Activated CD4-positive, alpha-beta T cell treated with anti-CD3 and anti-CD28 coated beads, Interleukin-2, amount 50 U/mL, for 1 hour (primary cell): ENCODE measurements around the gene TAT.
"Not testable (repeated sequence)": the region's sequence is repeated elsewhere in the genome, so short reads cannot be mapped to it uniquely, and the experiment has no call there.

Experiments
- DNase-seq: peaks from one replicate; pipeline ENCODE4 v3.0.0-alpha.2; 2020

The TAT gene

DNA sequence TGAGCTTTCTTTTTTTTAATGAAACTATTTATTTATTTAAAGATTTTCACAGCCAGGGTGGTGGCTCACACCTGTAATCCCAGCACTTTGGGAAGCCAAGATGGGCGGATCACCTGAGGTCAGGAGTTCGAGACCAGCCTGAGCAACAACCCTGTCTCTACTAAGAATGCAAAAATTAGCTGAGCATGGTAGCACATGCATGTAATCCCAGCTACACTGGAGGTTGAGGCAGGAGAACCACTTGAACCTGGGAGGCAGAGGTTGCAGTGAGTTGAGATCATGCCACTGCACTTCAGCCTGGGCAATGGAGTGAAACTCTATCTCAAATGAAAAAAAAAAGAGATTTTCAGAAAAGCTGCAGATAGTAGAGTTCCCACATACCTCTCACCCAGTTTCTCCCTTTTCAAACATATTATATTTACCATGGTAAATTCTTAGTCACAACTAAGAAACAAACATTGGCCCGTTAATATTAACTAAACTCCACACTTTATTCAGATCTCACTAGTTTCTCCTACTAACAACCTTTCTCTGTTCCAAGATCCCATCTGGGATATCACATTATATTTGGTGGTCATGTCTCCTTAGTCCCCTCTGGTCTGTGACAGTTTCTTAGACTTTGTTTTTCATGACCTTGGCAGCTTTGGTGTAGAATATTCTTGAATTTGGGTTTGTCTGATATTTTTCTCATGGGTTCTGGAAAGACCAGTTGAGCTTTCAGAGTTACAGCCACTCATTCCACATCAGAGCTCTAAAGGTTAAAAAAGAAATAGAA is 7.8 kb upstream of the TAT start:
- DNase-seq: no peak

DNA sequence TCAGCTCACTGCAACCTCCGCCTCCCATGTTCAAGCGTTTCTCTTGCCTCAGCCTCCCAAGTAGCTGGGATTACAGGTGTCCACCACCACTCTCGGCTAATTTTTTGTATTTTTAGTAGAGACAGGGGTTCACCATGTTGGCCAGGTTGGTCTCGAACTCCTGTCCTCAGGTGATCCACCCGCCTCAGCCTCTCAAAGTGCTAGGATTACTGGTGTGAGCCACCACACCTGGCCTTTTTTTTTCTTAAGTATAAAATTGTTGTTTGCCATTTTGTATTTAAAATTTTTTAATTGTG is 5.6 kb upstream of the TAT start:
- not testable (repeated sequence) for DNase-seq

DNA sequence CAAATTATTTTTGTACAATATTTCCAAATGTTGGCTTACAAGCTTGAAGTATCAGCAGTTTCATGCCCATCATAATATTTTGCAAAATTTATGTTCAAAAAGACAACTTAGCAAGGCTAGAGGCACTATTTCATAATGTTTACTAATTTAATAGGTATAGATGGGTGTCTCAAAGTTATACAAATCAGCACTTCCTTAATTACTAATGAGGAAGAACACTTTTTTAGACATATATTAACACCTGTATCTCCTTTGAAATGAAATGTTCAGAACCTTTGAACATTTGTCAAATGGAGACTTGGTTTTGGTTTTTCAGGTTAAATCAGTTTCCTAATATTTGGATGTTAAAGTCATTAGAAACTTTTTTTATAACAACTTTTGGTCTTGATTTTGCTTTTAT is 2.2 kb downstream of the TAT start:
- no peak for DNase-seq

DNA sequence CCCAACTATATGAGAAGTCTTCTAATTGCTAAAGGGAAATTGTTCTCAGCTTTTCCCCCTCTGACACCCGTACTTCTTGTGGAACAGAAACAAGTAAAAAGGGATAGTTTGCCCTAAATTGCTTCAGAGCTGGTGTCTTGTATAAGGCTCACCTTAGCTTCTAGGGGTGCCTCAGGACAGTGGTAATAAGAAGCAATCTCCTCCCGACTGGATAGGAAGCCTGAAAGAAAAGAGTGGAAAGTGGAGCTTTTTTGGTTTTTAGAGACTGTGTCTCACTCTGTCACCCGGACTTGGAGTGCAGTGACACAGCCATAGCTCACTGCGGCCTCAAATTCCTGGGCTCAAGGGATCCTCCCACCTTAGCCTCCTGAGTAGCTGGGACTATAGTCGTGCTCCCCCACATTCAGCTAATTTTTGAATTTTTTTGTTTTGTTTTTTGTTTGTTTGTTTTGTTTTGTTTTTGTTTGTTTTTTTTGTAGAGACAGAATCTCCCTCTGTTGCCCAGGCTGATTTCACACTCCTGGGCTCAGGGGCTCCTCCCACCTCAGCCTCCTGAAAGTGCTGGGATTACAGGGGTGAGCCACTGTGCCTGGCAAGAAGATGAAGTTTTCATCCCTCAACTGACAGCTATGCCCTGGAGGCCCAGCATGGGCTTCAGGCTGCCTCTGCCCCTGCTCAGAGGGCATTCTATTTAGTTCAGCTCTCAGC is 3.4 kb downstream of the TAT start:
- no peak for DNase-seq

DNA sequence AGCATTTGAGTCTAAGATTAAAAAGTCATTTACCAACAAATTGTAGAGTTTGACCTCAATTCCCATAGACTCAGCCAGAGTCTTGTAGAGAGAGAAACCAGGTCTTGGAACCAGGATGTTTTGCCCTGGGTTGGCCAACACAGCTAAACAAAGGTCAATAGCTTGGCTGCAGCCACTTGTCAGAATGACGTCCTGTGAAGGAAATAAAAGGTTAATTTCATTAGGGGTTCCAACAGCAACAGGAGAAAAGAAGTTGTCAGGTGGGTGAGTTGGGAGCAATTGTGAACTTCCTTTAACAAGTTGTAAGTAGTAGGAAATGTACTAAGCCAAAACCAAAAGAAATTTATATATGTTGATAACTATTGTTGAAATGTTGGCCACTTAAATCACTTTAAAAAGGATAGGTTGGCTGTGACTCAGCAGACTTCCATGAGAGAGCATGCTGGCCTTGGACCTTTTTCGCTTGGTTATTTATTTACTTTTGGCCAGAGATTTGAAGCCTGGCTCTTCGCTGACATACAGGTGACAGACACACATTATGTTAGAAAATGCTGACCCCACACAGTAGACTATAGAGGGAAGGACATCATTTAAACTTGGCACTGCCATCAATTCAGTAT is 4.3 kb downstream of the TAT start:
- no peak for DNase-seq

DNA sequence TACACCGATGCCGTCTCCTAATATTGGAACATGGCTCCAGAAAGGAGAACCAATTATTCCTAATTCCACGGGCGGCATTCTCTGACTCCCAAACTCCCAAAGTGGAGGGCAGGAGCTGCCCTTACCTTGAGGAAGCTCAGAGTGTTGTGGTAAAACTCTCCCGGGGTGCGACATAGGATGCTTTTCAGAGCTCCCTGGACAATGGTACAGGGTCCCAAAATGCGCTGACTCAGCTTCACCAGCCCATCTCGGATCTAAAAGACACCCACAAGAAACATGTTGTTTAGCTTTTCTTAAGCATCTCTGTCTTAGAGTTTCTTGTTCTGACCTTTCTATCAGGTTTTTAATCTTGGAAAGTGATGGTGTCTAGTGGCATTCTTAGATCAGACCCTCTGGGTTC is 6.7 kb downstream of the TAT start:
- no peak for DNase-seq

DNA sequence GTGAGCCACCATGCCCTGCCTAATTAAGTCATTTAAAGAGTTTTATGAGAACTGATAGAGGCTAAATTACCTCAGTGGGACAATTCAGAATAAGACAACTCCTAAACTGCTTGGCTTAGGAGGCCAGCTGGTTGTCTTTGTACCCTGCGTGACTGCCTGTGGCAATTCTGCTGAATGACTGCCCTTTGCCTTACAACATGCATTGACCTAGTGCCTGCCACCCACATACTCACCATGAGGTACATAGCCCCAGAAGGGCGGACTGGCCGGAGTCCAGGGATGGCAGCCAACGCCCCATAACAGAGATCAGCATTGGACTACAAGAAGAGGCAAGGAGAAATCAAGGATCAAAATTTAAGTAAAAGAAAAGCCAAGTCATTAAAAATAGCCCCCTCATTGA is 7.3 kb downstream of the TAT start:
- DNase-seq: no peak

DNA sequence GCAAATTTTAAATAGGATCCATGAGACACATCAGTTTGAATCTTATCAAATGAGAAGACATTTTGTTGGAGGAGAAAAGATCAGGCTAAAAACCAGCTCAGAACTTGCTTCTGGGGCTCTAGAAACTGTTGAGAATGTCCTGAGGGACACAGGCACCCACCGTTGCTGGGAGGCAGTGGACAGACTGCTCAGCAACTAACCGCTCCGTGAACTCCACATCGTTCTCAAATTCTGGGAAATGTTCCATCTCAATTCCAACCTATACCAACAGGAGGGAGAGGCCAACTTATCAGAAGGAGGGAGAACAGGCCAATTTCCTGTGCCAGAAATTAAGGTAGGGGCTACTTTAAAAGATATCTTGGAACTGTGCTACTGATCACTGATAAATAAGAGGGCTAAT is 8.3 kb downstream of the TAT start:
- DNase-seq: no peak

DNA sequence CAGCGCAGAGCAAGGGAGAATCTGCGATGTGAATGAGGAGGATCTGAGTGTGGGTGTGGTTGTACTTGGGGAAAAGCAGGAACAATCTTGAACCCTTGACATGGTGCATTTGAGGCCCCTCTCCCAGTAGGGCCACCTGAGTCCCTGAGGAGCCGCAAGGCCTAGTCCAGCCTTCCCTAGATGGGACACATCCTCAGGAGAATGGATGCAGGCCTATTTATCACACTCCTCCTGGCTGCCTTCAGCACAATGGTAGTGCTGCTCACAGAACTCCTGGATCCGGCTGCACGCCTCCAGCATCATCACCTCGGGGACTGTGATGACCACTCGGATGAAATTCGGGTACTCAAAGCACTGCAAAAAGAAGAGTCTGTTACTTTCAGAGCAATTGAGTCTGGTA is 9.0 kb downstream of the TAT start:
- DNase-seq: no peak

DNA sequence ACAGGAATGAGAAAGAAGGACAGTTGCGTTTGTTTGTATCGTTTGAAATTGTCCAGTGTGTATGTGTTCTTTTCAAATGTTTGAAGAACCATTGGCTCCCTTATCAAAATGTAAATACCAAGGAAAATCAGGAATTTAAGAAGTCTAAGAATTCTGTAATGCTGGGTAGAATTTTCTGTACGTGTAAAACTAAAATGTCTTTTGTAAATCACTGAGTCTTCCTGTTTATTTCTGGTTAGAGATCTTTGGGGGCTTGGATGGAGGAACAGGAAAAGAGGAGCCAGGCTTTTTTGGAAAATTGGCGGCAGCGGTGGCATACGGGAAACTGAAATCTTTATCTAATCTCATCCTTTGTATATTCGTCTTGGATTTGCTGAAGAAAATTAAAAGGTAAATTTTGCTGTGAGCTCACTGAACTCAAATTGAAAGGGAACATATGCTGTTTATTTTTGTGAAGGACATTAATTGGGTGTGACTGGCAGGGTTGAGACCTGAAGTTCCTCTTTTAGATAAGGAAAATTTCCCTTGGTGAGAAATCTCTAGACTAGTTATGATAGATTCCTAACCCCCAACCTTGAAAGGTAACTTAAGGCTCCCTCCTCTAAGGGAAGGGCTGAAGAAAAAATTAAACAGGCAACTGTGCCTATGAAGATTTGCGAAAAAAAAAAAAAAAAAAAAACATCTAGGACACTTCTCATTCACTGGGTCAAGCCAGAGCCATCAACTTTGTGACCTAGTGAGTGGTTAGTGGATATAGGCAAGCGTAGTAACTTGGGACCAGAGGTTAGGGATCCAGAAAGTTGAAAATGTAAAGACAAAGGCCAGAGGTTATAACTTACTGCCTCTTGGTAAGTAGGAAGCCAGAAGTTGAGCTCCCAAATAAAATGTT is 10.8 kb downstream of the TAT start:
- no peak for DNase-seq

DNA sequence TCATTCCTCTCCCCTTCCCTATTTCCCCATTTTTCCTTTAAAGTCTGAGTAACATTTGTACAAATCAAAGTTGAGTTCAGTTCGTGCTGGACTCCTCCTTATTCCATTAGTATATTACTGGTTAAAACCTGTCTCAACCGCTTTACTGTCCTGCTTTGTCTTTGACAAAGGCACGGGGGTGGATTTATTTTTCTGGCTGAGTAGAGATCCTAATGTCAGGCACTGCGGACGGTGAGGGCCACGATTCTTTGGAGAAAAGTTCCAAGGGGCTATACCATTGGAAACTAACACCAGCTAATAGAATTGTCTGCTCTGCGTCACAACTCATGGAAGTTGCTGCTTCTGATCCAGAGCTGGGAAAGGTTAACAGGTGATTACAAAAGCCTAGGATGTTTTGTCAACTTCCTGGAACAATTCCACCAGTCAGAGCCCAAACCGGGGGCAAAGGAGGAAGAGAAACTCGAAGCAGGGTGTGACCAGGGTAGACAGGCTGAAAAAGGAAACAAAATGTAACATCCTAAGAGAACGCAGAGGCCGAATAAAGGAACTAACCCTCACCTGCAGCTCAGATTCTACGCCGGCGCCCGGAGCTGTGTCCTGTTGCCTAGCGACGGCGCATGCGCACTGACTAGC is 12.4 kb downstream of the TAT start:
- DNase-seq: no peak

DNA sequence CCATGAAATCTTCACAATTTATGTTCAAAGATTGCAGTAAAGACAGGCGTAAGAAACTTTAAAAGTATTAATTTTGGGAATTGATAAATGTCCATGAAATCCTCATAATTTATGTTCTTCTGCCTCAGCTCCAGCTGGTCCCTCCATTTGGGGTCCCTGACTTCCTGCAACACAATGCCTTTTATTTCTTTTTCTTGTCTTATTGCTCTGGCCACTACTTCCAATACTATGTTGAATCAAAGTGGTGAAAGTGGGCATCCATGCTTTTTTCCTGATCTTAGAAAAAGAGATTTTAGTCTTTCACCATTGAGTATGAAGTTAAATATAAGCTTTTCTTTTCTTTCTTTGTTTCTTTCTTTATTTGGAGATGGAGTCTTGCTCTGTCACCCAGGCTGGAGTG is 14.3 kb downstream of the TAT start:
- DNase-seq: no peak

DNA sequence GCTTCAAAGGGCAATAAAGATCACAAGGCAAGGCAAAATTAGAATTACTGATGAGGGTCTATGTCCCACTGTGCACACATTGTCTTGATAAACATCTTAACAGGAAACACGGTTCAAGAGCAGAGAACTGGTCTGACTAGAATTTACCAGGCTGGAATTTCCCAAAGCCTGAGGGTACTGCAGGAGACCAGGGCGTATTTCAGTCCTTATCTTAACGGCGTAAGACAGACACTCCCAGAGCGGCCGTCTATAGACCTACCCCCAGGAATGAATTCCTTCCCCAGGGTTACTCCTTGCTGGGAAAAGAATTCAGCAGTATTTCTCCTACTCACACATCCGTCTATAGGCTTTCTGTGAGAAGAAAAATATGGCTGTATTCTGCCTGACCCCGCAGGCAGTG is 15.0 kb downstream of the TAT start:
- DNase-seq: not testable (repeated sequence)

DNA sequence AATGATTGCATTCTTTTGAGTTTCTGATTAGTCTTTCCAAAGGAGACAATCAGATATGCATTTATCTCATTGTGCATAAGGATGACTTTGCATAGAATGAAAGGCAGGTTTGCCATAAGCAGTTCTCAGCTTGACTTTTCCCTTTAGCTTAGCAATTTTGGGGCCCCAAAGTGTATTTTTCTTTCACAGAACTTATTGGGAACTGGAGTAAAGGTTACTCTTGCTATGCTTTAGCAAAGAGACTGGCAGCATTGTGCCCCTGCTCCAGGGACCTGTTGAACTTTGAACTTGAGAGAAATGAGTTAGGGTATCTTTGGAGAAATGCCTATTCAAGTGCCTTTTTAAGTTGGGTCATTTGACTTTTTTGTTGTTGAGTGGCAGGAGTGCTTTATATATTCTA is 17.0 kb downstream of the TAT start:
- DNase-seq: no peak

DNA sequence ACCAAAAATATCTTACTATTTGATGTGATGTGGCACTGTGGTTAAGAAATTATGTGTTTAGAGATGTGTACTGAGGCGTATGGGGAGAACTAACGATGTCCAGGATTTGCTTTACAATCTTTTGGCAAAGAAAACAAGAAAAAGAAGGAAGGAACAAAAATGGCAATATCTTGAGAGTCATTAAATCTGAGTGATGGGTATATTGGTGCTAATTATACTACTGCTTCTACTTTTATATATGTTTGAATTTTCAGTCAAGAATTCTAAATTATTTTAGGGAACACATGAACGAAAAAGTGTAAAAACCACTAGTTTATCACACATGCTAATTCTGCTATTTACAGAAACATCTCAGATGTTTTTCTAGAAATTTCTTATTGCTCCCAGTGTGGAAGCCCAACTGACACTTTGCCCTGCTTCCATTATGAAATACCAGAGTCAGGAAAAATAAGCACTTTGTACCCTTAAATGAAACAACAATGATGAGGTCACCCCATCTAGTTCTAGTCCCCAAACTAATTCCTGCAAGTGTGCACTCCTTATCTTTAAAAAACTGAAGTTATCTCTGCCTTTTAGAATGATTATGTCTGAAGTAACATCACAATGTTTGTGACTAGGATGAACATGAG is 18.8 kb downstream of the TAT start:
- DNase-seq: no peak

DNA sequence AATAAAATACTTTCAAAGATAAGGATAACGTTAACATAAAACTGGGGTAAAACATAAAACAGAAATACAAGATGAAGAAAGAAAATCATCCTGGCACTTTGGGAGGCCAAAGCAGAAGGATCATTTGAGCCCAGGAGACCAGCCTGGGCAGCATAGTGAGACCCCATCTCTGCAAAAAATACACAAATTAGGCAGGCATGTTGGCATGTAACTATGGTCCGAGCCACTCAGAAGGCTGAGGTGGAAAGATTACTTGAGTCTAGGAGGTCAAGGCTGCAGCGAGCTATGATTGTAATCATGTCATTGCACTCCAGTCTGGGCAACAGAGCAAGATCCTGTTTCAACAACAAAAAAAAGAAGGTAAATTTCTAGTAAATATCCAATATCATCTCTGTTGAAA is 19.6 kb downstream of the TAT start:
- DNase-seq: no peak

DNA sequence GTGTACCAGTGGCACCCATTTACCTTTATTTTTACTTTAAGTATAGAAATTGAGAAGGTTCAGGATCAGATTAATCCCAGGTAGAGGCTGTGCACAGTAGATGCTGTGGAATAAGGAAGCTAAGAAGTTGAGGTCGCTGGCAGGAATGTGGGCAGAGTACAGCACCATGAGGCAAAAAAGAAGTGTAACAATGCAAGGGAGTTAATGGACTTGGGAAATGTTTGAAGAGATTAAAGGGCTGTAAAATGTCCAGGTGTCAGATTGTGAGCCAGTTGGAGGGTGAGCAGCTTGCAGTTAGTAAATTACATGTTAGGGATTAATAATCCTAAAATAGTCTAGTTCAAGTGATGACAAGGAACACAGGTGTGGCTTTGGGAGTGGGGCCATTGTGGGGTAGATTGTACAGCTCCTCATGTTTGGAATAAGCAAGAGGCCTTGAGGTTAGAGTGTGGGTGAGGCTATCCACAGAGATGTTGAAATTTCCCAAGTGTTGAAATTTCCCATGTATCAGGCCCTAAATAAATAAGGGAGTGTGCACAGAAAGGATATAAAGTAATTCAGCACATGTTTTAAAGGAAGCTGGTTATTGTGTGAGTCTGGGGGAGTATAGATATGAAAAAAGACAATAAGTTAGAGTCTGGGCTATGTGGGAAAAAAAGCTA is 21.5 kb downstream of the TAT start:
- DNase-seq: no peak

DNA sequence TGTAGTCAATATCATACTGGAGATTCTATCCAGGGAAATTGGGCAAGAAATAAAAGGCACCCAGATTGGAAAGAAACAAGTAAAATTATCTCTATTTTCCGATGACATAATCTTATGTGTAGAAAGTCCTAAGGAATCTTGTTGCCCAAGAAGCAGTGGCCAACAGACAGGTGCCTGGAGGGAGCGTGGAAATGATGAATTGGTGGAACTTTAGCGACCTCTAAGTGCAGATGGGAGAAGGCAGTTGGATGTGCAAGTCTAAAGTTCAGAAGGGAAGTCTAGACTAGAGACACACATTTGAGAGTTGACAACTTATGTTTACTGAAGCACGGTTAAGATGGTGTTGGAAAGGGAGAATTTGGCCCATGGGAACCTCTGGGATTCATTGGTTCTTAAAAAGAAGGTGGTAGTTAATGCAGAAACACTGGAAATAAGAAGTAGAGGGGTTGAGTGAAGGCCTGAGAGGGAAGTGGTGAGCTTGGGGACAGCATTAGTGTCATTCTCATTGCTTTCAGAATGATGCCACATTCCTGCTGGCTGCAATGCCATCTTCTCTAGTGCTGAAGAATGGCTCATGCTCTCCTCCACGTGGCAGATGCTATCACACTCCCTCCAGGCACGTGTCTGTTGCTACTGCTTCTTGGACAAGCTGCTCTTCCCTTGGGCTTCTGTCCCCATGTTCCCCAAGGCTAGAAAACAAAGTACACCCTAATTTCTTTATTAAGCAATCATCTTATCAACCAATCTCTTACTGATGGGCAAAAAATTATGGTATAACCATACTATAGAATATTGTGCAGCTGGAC is 24.0 kb downstream of the TAT start:
- DNase-seq: no peak

DNA sequence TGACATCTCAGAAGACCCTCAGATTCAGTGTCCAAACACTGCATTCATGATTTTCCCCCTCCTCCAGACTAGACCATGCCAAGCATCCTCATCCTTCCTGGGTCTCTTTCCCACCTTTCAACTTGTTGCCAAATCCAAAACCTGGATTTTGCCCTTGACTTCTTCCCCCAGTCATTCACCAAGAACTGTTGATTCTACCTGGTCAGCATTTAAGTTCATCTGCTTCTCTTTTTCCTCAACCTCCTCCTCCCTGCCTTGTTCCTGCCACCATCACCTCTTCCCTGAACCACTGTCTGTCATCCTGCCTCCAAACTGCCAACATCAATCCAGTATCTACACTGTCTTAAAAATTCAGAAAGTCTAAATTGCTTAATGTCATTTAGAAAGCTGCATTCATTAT is 29.7 kb downstream of the TAT start:
- DNase-seq: no peak

DNA sequence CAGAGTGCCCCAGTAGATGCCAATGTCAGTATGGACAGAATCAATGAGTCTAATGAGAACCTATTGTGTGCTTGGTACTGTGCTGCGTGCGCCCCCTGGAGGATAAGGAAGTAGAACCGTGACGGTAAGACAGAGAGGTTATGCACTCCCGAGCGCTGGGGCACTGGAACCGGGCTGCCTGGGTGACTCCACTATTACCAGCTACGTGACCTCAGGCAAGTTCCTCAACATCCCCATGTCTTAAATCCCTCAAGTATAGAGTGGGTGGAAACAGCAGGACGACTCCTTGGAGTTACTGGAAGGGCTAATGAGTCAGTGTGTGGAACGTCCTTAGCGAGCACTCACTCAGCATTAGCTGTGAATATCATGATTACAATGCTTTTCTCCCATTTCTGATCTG is 34.5 kb downstream of the TAT start:
- DNase-seq: peak; percentile 45

DNA sequence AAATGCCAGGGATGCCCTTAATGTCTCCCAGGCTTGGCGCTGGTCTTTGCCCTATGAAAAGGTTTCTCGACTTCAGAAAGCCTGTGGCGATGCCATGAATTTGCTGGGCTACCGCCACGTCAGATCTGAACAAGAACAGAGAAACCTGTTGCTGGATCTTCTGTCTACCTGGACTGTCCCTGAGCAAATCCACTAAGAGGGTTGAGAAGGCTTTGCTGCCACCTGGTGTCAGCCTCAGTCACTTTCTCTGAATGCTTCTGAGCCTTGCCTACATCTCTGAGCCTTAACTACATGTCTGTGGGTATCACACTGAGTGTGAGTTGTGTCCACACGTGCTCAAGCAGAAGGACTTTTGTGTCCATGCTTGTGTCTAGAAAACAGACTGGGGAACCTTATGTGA is 39.2 kb downstream of the TAT start:
- DNase-seq: peak; percentile 26
